T-helper 17 cell (primary cell): ENCODE data around the gene IKZF1. TPM values are rescaled to one million over a fixed set of nuclear protein-coding genes. Genes with fewer than 3 reads are reported as not detected.

ENCODE experiments used
- ATAC-seq: fragments of 150-1000 bp; cut with Tn5 transposase; 2 replicates; pipeline ENCODE4 v1.10.0; 2021; ENCODE audit warnings: mild to moderate bottlenecking, moderate library complexity
- DNase-seq, 3 donors: peaks; one replicate each; pipeline versions ENCODE4 v3.0.0 to v3.0.0-alpha.2; 2020 to 2021
- H3K9me3 ChIP-seq: one replicate; pipeline ENCODE4 v1.7.0; 2013; ENCODE audit warnings: low read length, mild to moderate bottlenecking; ENCODE audit not compliant: control insufficient read depth, poor library complexity, severe bottlenecking
- H3K27ac Mint-ChIP-seq: one replicate; pipeline ENCODE4 v1.8.0; 2022; ENCODE audit warnings: mild to moderate bottlenecking, moderate library complexity, mixed read lengths
- H3K27me3 Mint-ChIP-seq: one replicate; pipeline ENCODE4 v1.8.0; 2022; ENCODE audit warnings: mixed read lengths
- H3K36me3 Mint-ChIP-seq: one replicate; pipeline ENCODE4 v1.8.0; 2022; ENCODE audit warnings: low read depth, mixed read lengths
- H3K4me1 Mint-ChIP-seq: one replicate; pipeline ENCODE4 v1.8.0; 2022; ENCODE audit warnings: mild to moderate bottlenecking, mixed read lengths
- H3K4me3 Mint-ChIP-seq: one replicate; pipeline ENCODE4 v1.8.0; 2022; ENCODE audit warnings: mild to moderate bottlenecking, moderate library complexity, mixed read lengths
- total RNA-seq, 4 donors: library from RNA in 2 of 4; stranded (reverse) in 2 of 4; gene quantifications; one replicate each; pipeline ENCODE4 v1.2.3 and lab custom pipeline; 2022 to 2026

Gene IKZF1
- total RNA-seq, 2 donors from 2014 or later, result 301 to 323 TPM

GRCh38 chr7:50376056-50376820, 71.7 kb downstream of the IKZF1 start:
- no peaks in the 10 kb centered on the region for H3K9me3 ChIP-seq
- H3K27ac Mint-ChIP-seq, result no peak overlapping the region
- H3K4me1 Mint-ChIP-seq, result peaks cover 62% of the 10 kb centered on the region
- H3K27me3 Mint-ChIP-seq, result no peaks in the 10 kb centered on the region
- DNase-seq (no peak), ATAC-seq (no peak)
- no peak overlapping the region for H3K4me3 Mint-ChIP-seq
- peaks cover 19% of the 10 kb centered on the region for H3K36me3 Mint-ChIP-seq

- Mint-ChIP-seq H3K36me3 (peaks cover 12% of the 10 kb centered on the region), H3K4me3 (no peak overlapping the region)
Observed at GRCh38 chr7:50377356-50377755, 72.8 kb downstream of the IKZF1 start.

GRCh38 chr7:50379082-50379481, 74.6 kb downstream of the IKZF1 start:
- peaks cover 54% of the 10 kb centered on the region for H3K4me1 Mint-ChIP-seq
- no peak overlapping the region for H3K27ac Mint-ChIP-seq
- H3K9me3 ChIP-seq, result no peaks in the 10 kb centered on the region
- DNase-seq (no peak), ATAC-seq (peak; percentile 12)
- peaks cover 12% of the 10 kb centered on the region for H3K36me3 Mint-ChIP-seq
- H3K27me3 Mint-ChIP-seq, result no peaks in the 10 kb centered on the region
- no peak overlapping the region for H3K4me3 Mint-ChIP-seq

More at GRCh38 chr7:50377356-50377755, 72.8 kb downstream of the IKZF1 start:
- ATAC-seq, result no peak
- Mint-ChIP-seq H3K27me3 (no peaks in the 10 kb centered on the region), H3K27ac (no peak overlapping the region), H3K4me1 (peaks cover 59% of the 10 kb centered on the region)
- no peaks in the 10 kb centered on the region for H3K9me3 ChIP-seq
- no peak for DNase-seq

GRCh38 chr7:50379539-50379938, 75.0 kb downstream of the IKZF1 start:
- ATAC-seq (peak; percentile 30), DNase-seq (no peak)
- H3K27ac Mint-ChIP-seq, result no peak overlapping the region
- H3K27me3 Mint-ChIP-seq, result no peaks in the 10 kb centered on the region
- peaks cover 54% of the 10 kb centered on the region for H3K4me1 Mint-ChIP-seq
- no peaks in the 10 kb centered on the region for H3K9me3 ChIP-seq
- no peak overlapping the region for H3K4me3 Mint-ChIP-seq
- H3K36me3 Mint-ChIP-seq, result peaks cover 12% of the 10 kb centered on the region

GRCh38 chr7:50382455-50382854, 77.9 kb downstream of the IKZF1 start:
- H3K27ac Mint-ChIP-seq, result no peak overlapping the region
- H3K4me1 Mint-ChIP-seq, result peaks cover 47% of the 10 kb centered on the region
- H3K9me3 ChIP-seq, result no peaks in the 10 kb centered on the region
- H3K27me3 Mint-ChIP-seq, result no peaks in the 10 kb centered on the region
- DNase-seq (no peak), ATAC-seq (no peak)
- no peak overlapping the region for H3K4me3 Mint-ChIP-seq
- peaks cover 9% of the 10 kb centered on the region for H3K36me3 Mint-ChIP-seq

GRCh38 chr7:50387351-50387750, 82.8 kb downstream of the IKZF1 start:
- H3K36me3 Mint-ChIP-seq, result peaks cover 18% of the 10 kb centered on the region
- no peak for ATAC-seq
- peak overlapping the region; percentile 98 for H3K27ac Mint-ChIP-seq
- no peak for DNase-seq
- no peaks in the 10 kb centered on the region for H3K27me3 Mint-ChIP-seq
- H3K4me3 Mint-ChIP-seq, result no peak overlapping the region
- H3K4me1 Mint-ChIP-seq, result peaks cover 56% of the 10 kb centered on the region
- no peaks in the 10 kb centered on the region for H3K9me3 ChIP-seq

GRCh38 chr7:50389961-50390360, 85.4 kb downstream of the IKZF1 start:
- peaks cover 62% of the 10 kb centered on the region for H3K4me1 Mint-ChIP-seq
- H3K4me3 Mint-ChIP-seq, result peak overlapping the region; percentile 45
- H3K27me3 Mint-ChIP-seq, result no peaks in the 10 kb centered on the region
- peak overlapping the region; percentile 98 for H3K27ac Mint-ChIP-seq
- ATAC-seq (no peak), DNase-seq (no peak)
- H3K36me3 Mint-ChIP-seq, result peaks cover 31% of the 10 kb centered on the region
- no peaks in the 10 kb centered on the region for H3K9me3 ChIP-seq

- ATAC-seq (no peak), DNase-seq (no peak)
- H3K9me3 ChIP-seq, result no peaks in the 10 kb centered on the region
- Mint-ChIP-seq H3K4me3 (peak overlapping the region; percentile 41), H3K27me3 (no peaks in the 10 kb centered on the region), H3K4me1 (peaks cover 67% of the 10 kb centered on the region), H3K27ac (peak overlapping the region; percentile 98), H3K36me3 (peaks cover 31% of the 10 kb centered on the region)
Observed at GRCh38 chr7:50391386-50391785, 86.9 kb downstream of the IKZF1 start.

GRCh38 chr7:50393076-50393475, 88.6 kb downstream of the IKZF1 start:
- Mint-ChIP-seq H3K27me3 (no peaks in the 10 kb centered on the region), H3K36me3 (peaks cover 29% of the 10 kb centered on the region), H3K27ac (peak overlapping the region; percentile 98), H3K4me3 (peak overlapping the region; percentile 86), H3K4me1 (peaks cover 73% of the 10 kb centered on the region)
- DNase-seq, result no peak
- no peak for ATAC-seq
- H3K9me3 ChIP-seq, result no peaks in the 10 kb centered on the region

- Mint-ChIP-seq H3K4me3 (peak overlapping the region; percentile 86), H3K4me1 (peaks cover 77% of the 10 kb centered on the region), H3K36me3 (peaks cover 33% of the 10 kb centered on the region), H3K27ac (peak overlapping the region; percentile 98), H3K27me3 (no peaks in the 10 kb centered on the region)
- no peaks in the 10 kb centered on the region for H3K9me3 ChIP-seq
- ATAC-seq (peak; percentile 67), DNase-seq (peak in 1 of 3 donors; percentile 33)
Observed at GRCh38 chr7:50393547-50394252, 89.2 kb downstream of the IKZF1 start.

- peak overlapping the region; percentile 86 for H3K4me3 Mint-ChIP-seq
- no peak for ATAC-seq
- H3K4me1 Mint-ChIP-seq, result peaks cover 75% of the 10 kb centered on the region
- DNase-seq, result no peak
- no peaks in the 10 kb centered on the region for H3K27me3 Mint-ChIP-seq
- H3K9me3 ChIP-seq, result no peaks in the 10 kb centered on the region
- H3K36me3 Mint-ChIP-seq, result peaks cover 33% of the 10 kb centered on the region
- H3K27ac Mint-ChIP-seq, result peak overlapping the region; percentile 98
Observed at GRCh38 chr7:50394315-50394714, 89.8 kb downstream of the IKZF1 start.

GRCh38 chr7:50396856-50397255, 92.3 kb downstream of the IKZF1 start:
- peaks cover 29% of the 10 kb centered on the region for H3K36me3 Mint-ChIP-seq
- DNase-seq (no peak), ATAC-seq (peak; percentile 69)
- H3K9me3 ChIP-seq, result no peaks in the 10 kb centered on the region
- H3K4me3 Mint-ChIP-seq, result peak overlapping the region; percentile 66
- peaks cover 64% of the 10 kb centered on the region for H3K4me1 Mint-ChIP-seq
- H3K27ac Mint-ChIP-seq, result peak overlapping the region; percentile 99
- no peaks in the 10 kb centered on the region for H3K27me3 Mint-ChIP-seq

- no peaks in the 10 kb centered on the region for H3K27me3 Mint-ChIP-seq
- ATAC-seq, result peak; percentile 77
- peaks cover 26% of the 10 kb centered on the region for H3K36me3 Mint-ChIP-seq
- no peak overlapping the region for H3K4me3 Mint-ChIP-seq
- no peaks in the 10 kb centered on the region for H3K9me3 ChIP-seq
- peaks cover 59% of the 10 kb centered on the region for H3K4me1 Mint-ChIP-seq
- H3K27ac Mint-ChIP-seq, result peak overlapping the region; percentile 99
- no peak for DNase-seq
Observed at GRCh38 chr7:50397320-50397970, 92.9 kb downstream of the IKZF1 start.
